ENCODE results near the gene TMEM240. TPM values are rescaled to one million over a fixed set of nuclear protein-coding genes. Genes with fewer than 3 reads are reported as not detected.

The TMEM240 gene
- total and polyA plus RNA-seq, 2 donors (not counting 3 experiments of a cell fraction or from before 2014, with no cell fraction given), result 7.0 to 7.6 TPM

DNA sequence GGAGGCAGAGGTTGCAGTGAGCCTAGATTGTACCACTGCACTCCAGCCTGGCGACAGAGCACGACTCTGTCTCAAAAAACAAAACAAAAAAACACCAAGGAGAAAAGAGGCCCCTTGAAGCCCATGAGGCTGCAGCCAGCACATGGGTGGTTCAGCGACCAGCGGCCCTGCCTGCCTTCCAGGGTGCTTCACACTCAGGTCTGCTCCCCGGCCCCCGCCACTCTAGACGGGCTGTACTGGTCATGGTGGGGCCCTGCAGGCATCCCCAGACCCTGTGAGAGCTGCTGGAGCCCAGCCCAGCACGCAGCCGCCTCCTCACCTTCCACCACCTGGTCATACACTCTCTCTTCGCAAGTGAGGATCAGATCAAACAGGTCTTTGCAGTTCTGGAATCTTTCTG is 4.1 kb upstream of the TMEM240 start:
- Histone ChIP-seq H3K27me3 (ENCODE audit: control insufficient read depth in 2 of 2, insufficient read depth in 2 of 2, low read length in 2 of 2) (no peaks in the 10 kb centered on the region), H3K4me2 (ENCODE audit: insufficient read depth, low read length) (no peak overlapping the region), H3K4me1 (ENCODE audit: control insufficient read depth, extremely low read depth, insufficient read depth, low read length) (peaks cover 14% of the 10 kb centered on the region), H3K79me2 (ENCODE audit: control insufficient read depth, insufficient read depth, low read length) (peaks cover 2% of the 10 kb centered on the region), H3K27ac (ENCODE audit: insufficient read depth, low read depth, low read length) (no peak overlapping the region), H2AFZ (ENCODE audit: low read depth, low read length) (no peak overlapping the region), H3K9ac (replicated peaks; ENCODE audit: extremely low read depth, insufficient read depth, low read length) (no peak overlapping the region), H3K9me3 (replicated peaks; ENCODE audit: control insufficient read depth, insufficient read depth, low read length) (no peaks in the 10 kb centered on the region), H3K4me3 (replicated peaks in 1 of 3; ENCODE audit: insufficient read depth in 1 of 3, low read depth in 1 of 3, low read length in 3 of 3) (no peak overlapping the region), H3K36me3 (ENCODE audit: control insufficient read depth in 2 of 2, extremely low read depth in 1 of 2, insufficient read depth in 2 of 2, low read length in 2 of 2) (peaks cover 0 to 8% of the 10 kb centered on the region in 2 experiments), H3K9me1 (replicated peaks; ENCODE audit: control insufficient read depth, extremely low read depth, insufficient read depth, low read length) (no peaks in the 10 kb centered on the region), H4K20me1 (replicated peaks; ENCODE audit: control insufficient read depth, extremely low read depth, insufficient read depth, low read length) (no peaks in the 10 kb centered on the region)
- POLR2A ChIA-PET, result no interaction called here
- no peak for TF ChIP-seq MAX (IDR thresholded peaks at IDR 0.05; ENCODE audit: insufficient read depth, insufficient read length)
- TF ChIP-seq GATA2 (IDR thresholded peaks at IDR 0.05; ENCODE audit: insufficient read depth, insufficient read length, low read depth, low read length), result no peak
- no peak for TF ChIP-seq EZH2 (IDR thresholded peaks at IDR 0.05; ENCODE audit: borderline replicate concordance, low read depth, low read length, severe bottlenecking)
- no peak for TF ChIP-seq JUN (IDR thresholded peaks at IDR 0.05; ENCODE audit: borderline replicate concordance, insufficient read depth, insufficient read length, low read depth)
- no peak for TF ChIP-seq CTCF (IDR thresholded peaks at IDR 0.05; ENCODE audit: extremely low read depth in 1 of 2, insufficient read depth in 1 of 2, low read depth in 1 of 2, low read length in 2 of 2)
- TF ChIP-seq POLR2A (IDR thresholded peaks at IDR 0.05; ENCODE audit: low read depth, low read length), result no peak
- TF ChIP-seq FOS (IDR thresholded peaks at IDR 0.05; ENCODE audit: borderline replicate concordance, insufficient read depth, low read length), result no peak
- no peak for TF ChIP-seq POLR2AphosphoS5 (IDR thresholded peaks at IDR 0.05; ENCODE audit: insufficient read depth, low read depth, low read length)
- TF ChIP-seq MYC (IDR thresholded peaks at IDR 0.05; ENCODE audit: low read depth, low read length), result no peak
- CTCF ChIA-PET, result no interaction called here
- FAIRE-seq (no peak), DNase-seq (ENCODE audit: low read depth, low spot score) (no peak)
- intact Hi-C loops (cut with micrococcal nuclease), result no loop called here
- dilution Hi-C loops (cut with MboI; ENCODE audit: extremely low pct_ligation_motif_present, low sequenced_read_pairs), result no loop called here
- BruUV-seq (replicated peaks), result no TSS peak
